ENCODE measurements around the gene STX1B. TPM values are rescaled to one million over a fixed set of nuclear protein-coding genes. Genes with fewer than 3 reads are reported as not detected.

STX1B gene
- 15.9 to 20.5 TPM (median 19.9 TPM) in 3 replicates for total RNA-seq (2021)
- Bru-seq, nascent RNA = percentile 46 among the genes with signal in this experiment
- long read RNA-seq, experiment 1, full-length matches to known transcripts = 3 of 9 reads
- long read RNA-seq, experiment 1, partial matches to known transcripts = 4 of 9 reads
- long read RNA-seq, experiment 1, other reads (novel, unspliced or antisense) = 2 of 9 reads
- long read RNA-seq, experiment 2, full-length matches to known transcripts = 3 of 7 reads
- long read RNA-seq, experiment 2, partial matches to known transcripts = 1 of 7 reads
- long read RNA-seq, experiment 2, other reads (novel, unspliced or antisense) = 3 of 7 reads
- long read RNA-seq, experiment 3, partial matches to known transcripts = 1 of 1 reads
- long read RNA-seq, experiment 3, other reads (novel, unspliced or antisense) = 0 of 1 reads

DNA sequence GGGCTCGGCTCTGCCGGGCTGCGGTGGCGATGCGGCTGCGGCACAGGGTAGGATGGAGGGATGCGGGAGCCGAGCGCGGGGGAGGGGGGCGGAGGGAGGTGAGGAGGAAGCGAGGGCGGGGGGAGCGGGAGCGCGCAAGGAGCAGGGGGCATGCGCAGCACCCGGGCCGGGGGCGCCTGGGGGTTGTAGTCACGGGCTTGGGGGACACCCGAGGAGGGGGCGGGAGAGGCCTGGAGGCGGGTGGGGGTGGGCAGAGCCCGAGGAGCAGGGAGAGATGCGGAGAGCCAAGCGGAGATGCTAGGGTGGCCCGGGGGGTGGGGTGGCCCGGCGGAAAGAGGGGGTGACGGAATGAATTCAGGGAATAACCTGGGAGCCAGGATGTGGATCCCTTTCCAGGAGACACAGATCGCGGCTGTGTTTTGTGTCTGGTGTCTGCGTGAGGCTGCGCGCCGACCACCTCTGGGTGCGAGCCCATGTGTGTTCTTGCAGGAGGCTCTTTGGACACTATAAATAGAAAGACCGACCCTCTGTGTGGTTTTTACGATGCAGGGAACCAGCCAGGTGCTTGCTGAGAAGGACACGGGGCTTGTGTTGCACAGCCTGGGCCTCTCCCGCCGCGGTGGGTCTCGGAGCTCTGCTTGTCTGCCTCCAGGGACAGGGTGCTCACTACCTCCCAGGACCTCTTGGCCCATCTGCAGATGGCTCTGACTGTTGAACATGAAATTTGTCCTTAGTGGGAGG lies at the start of gene STX1B:
TSS of gene STX1B (minus strand) at position 54 of the 741 bp plus-strand sequence. CDS start 242 bp downstream, outside the sequence.
- ChIA-PET POLR2A (no interaction called here), CTCF (interaction anchor here (0.6 to 2.6 kb wide), 3 partner anchors 26 to 58 kb away, joined by 3 to 12 read pairs (median 3); partner anchors contain the start of gene HSD3B7)
- H3K9me3 Mint-ChIP-seq = no peaks in the 10 kb centered on the region
- H3K27me3 Mint-ChIP-seq (ENCODE audit: low read depth) = peaks cover 34% of the 10 kb centered on the region
- no peak within 1 kb of the TSS; the same call in 1 of the 2 replicates for H3K27ac Mint-ChIP-seq
- ATAC-seq (peak; percentile 81), DNase-seq (ENCODE audit: low spot score) (peak; percentile 90)
- peak within 1 kb of the TSS; percentile 71 for H3K4me3 Mint-ChIP-seq
- H3K36me3 Mint-ChIP-seq = no peaks in the 10 kb centered on the region
- no peak for TF ChIP-seq RORB (CRISPR knock-in tag; IDR thresholded peaks at IDR 0.05)
- peak; percentile 70; the same call in 1 of the 2 replicates for TF ChIP-seq GTF2I (CRISPR knock-in tag; conservative IDR thresholded peaks at IDR 0.05)
- peaks cover 24% of the 10 kb centered on the region for H3K4me1 Mint-ChIP-seq

DNA sequence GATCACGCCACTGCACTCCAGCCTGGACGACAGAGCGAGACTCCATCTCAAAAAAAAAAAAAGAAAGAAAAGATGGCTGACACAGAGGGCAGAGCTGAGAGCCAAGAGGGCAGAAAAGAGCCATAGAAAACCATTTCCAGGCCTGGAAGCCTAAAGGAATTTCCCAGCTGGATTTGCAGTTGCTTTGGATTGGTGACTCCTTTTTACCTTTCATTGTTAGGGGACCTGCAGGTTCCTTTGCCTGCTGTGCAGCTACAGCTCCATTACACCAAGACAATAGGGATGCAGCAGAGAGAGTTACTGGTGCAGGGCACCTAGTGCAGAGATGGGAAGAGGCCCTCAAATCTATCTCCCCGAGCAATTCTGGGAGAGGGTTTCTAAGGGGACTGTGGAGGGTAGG lies 45.2 kb upstream of the STX1B start:
- ATAC-seq (peak; percentile 85), DNase-seq (ENCODE audit: low spot score) (no peak)
- Mint-ChIP-seq H3K27me3 (ENCODE audit: low read depth) (peaks cover 10% of the 10 kb centered on the region), H3K4me1 (peaks cover 6% of the 10 kb centered on the region), H3K4me3 (no peak overlapping the region), H3K36me3 (peaks cover 3% of the 10 kb centered on the region; the same call in 1 of the 2 replicates), H3K9me3 (peaks cover 4% of the 10 kb centered on the region), H3K27ac (peak overlapping the region; percentile 62; the same call in 1 of the 2 replicates)
- ChIA-PET CTCF (interaction anchor here (0.8 to 1.7 kb wide), 5 partner anchors 10 to 87 kb away, joined by 3 to 18 read pairs (median 4); partner anchors contain the start of genes HSD3B7, ZNF646 and ZNF668), POLR2A (interaction anchor here (0.5 to 0.6 kb wide), 2 partner anchors 14 to 24 kb away, joined by 3 read pairs; no protein-coding TSS in a partner anchor)
- TF ChIP-seq NFYB (CRISPR knock-in tag; conservative IDR thresholded peaks at IDR 0.05; ENCODE audit: low read depth) = no peak
- no peak for TF ChIP-seq ZNF138 (CRISPR knock-in tag; conservative IDR thresholded peaks at IDR 0.05)
- TF ChIP-seq SOX15 (CRISPR knock-in tag; IDR thresholded peaks at IDR 0.05) = no peak

DNA sequence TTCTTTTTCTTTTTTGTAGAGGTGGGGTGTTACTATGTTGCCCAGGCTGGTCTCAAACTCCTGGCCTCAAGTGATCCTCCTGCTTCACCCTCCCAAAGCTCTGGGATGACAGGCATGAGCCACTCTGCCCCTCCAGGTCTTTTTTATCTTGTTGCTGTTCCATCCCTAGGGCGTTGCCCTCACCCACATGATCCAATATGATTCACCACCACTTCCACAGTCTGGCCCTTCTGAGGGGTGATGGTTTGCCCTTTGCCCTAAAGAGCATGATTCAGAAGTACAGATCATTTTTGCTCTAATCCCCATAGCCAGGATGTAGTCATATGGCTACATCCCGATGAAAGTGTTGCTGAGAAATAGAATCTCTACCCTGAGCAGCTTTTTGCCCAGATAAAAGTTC lies 41.7 kb upstream of the STX1B start:
- TF ChIP-seq, protein P1, sequence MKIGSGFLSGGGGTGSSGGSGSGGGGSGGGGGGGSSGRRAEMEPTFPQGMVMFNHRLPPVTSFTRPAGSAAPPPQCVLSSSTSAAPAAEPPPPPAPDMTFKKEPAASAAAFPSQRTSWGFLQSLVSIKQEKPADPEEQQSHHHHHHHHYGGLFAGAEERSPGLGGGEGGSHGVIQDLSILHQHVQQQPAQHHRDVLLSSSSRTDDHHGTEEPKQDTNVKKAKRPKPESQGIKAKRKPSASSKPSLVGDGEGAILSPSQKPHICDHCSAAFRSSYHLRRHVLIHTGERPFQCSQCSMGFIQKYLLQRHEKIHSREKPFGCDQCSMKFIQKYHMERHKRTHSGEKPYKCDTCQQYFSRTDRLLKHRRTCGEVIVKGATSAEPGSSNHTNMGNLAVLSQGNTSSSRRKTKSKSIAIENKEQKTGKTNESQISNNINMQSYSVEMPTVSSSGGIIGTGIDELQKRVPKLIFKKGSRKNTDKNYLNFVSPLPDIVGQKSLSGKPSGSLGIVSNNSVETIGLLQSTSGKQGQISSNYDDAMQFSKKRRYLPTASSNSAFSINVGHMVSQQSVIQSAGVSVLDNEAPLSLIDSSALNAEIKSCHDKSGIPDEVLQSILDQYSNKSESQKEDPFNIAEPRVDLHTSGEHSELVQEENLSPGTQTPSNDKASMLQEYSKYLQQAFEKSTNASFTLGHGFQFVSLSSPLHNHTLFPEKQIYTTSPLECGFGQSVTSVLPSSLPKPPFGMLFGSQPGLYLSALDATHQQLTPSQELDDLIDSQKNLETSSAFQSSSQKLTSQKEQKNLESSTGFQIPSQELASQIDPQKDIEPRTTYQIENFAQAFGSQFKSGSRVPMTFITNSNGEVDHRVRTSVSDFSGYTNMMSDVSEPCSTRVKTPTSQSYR (CRISPR knock-in tag; IDR thresholded peaks at IDR 0.05) = no peak
- TF ChIP-seq GABPB1 (CRISPR knock-in tag; IDR thresholded peaks at IDR 0.05) (no peak), ZNF423 (CRISPR knock-in tag; IDR thresholded peaks at IDR 0.05) (no peak), NFE2L1 (CRISPR knock-in tag; IDR thresholded peaks at IDR 0.05) (no peak), JUN (CRISPR knock-in tag; IDR thresholded peaks at IDR 0.05) (no peak)
- TF ChIP-seq, protein P2, sequence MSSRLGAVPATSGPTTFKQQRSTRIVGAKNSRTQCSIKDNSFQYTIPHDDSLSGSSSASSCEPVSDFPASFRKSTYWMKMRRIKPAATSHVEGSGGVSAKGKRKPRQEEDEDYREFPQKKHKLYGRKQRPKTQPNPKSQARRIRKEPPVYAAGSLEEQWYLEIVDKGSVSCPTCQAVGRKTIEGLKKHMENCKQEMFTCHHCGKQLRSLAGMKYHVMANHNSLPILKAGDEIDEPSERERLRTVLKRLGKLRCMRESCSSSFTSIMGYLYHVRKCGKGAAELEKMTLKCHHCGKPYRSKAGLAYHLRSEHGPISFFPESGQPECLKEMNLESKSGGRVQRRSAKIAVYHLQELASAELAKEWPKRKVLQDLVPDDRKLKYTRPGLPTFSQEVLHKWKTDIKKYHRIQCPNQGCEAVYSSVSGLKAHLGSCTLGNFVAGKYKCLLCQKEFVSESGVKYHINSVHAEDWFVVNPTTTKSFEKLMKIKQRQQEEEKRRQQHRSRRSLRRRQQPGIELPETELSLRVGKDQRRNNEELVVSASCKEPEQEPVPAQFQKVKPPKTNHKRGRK (CRISPR knock-in tag; IDR thresholded peaks at IDR 0.05; ENCODE audit: borderline replicate concordance) = no peak
- TF ChIP-seq, protein P3, sequence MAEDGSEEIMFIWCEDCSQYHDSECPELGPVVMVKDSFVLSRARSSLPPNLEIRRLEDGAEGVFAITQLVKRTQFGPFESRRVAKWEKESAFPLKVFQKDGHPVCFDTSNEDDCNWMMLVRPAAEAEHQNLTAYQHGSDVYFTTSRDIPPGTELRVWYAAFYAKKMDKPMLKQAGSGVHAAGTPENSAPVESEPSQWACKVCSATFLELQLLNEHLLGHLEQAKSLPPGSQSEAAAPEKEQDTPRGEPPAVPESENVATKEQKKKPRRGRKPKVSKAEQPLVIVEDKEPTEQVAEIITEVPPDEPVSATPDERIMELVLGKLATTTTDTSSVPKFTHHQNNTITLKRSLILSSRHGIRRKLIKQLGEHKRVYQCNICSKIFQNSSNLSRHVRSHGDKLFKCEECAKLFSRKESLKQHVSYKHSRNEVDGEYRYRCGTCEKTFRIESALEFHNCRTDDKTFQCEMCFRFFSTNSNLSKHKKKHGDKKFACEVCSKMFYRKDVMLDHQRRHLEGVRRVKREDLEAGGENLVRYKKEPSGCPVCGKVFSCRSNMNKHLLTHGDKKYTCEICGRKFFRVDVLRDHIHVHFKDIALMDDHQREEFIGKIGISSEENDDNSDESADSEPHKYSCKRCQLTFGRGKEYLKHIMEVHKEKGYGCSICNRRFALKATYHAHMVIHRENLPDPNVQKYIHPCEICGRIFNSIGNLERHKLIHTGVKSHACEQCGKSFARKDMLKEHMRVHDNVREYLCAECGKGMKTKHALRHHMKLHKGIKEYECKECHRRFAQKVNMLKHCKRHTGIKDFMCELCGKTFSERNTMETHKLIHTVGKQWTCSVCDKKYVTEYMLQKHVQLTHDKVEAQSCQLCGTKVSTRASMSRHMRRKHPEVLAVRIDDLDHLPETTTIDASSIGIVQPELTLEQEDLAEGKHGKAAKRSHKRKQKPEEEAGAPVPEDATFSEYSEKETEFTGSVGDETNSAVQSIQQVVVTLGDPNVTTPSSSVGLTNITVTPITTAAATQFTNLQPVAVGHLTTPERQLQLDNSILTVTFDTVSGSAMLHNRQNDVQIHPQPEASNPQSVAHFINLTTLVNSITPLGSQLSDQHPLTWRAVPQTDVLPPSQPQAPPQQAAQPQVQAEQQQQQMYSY (CRISPR knock-in tag; IDR thresholded peaks at IDR 0.05) = no peak
- Mint-ChIP-seq H3K4me1 (peaks cover 15% of the 10 kb centered on the region), H3K27ac (no peak overlapping the region), H3K9me3 (peaks cover 4% of the 10 kb centered on the region), H3K4me3 (no peak overlapping the region), H3K36me3 (no peaks in the 10 kb centered on the region), H3K27me3 (ENCODE audit: low read depth) (peaks cover 15% of the 10 kb centered on the region)
- ATAC-seq (no peak), DNase-seq (ENCODE audit: low spot score) (no peak)
- CTCF ChIA-PET = interaction anchor here (1.3 to 4.5 kb wide), 2 partner anchors 10 to 67 kb away, joined by 4 to 31 read pairs; no protein-coding TSS in a partner anchor
- POLR2A ChIA-PET = no interaction called here

Measured in WTC11 (cell line).